ENCODE measurements around the gene STRN4.

The STRN4 gene

DNA sequence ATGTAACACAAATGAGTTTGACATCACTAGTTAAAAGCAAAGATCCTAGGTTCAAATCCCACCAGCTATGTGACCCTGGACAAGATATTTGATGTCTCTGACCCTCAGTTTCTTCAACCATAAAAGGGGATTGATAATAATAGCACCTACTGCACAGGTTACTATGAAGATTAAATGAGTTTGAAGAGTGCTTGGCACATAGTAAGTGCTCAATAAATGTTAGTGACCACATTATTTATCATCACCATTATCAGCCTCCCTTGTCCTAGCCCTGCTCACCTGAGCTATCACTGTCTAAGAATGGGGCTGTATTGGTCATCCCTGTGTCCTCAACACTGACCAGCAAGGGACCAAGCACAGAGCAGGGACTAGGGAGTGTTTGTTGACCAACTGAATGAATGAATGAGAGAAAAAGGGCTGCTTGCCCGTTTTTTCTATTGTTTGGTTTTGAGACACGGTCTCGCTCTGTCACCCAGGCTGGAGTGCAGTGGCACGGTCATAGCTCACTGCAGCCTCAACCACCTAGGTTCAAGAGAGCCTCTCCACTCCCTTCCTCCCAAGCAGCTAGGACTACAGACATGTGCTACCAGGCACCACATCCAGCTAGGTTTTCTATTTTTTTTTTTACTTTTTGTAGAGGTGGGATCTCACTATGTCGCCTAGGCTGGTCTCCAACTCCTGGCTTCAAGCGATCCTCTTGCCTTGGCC lies 58.7 kb downstream of the STRN4 start:
- Histone ChIP-seq H3K4me1 (ENCODE audit: control insufficient read depth, insufficient read depth, low read length) (no peaks in the 10 kb centered on the region), H3K9ac (ENCODE audit: low read length) (no peak overlapping the region), H3K9me3 (ENCODE audit: control insufficient read depth, low read length) (no peaks in the 10 kb centered on the region), H3K27me3 (ENCODE audit: control insufficient read depth, insufficient read depth, low read length) (no peaks in the 10 kb centered on the region), H3K36me3 (ENCODE audit: control insufficient read depth, insufficient read depth, low read length) (peaks cover 13% of the 10 kb centered on the region), H3K4me3 (ENCODE audit: low read length) (no peak overlapping the region)

DNA sequence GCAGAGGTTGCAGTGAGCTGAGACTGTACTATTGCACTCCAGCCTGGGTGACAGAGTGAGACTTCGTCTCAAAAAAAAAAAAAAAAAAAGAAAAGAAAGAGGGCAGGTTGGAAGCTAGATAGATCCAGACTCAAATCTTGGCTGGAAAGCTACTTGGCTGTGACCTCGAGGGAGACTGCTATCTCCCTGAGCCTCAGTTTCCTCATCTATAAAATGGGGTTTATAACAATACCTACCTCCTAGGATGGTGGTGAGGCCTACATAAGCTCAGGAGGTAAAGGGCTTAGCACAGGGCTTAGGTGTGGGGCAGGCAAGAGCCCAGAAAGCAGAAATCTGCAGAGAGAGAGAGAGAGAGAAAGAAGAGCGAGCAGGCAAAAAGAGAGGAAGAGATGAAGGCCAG lies 61.1 kb downstream of the STRN4 start:
- Histone ChIP-seq H3K36me3 (ENCODE audit: control insufficient read depth, insufficient read depth, low read length) (no peaks in the 10 kb centered on the region), H3K9ac (ENCODE audit: low read length) (no peak overlapping the region), H3K9me3 (ENCODE audit: control insufficient read depth, low read length) (no peaks in the 10 kb centered on the region), H3K27me3 (ENCODE audit: control insufficient read depth, insufficient read depth, low read length) (no peaks in the 10 kb centered on the region), H3K4me3 (ENCODE audit: low read length) (no peak overlapping the region), H3K4me1 (ENCODE audit: control insufficient read depth, insufficient read depth, low read length) (no peaks in the 10 kb centered on the region)

DNA sequence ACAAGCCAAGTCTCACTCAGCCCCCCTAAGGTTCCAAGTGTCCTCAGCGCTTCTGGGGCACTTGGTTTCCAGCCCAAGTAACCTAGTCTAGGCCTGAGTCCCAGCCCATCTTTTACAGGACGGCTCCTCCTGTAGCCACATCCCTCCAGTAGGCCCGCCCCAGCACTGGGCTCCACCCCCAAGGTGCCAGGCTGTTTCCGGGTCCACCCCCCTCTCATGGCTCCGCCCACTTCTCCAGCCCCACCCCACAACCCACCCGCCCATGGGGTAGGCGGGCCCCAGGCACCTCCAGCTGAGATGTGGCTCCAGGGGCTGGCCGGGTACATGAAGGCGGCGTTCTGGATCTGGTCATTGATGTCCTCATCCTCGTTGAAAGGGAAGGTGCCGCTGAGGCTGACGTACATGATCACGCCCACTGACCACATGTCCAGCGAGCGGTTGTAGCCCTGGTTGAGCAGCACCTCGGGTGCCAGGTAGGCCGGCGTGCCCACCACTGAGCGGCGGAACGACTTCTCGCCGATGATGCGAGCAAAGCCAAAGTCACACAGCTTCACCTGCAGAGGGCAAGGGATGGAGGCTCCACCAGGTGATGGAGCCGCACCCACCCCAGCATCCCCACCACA lies 68.0 kb downstream of the STRN4 start:
- H3K4me1 ChIP-seq (ENCODE audit: control insufficient read depth, insufficient read depth, low read length) = no peaks in the 10 kb centered on the region
- no peak overlapping the region for H3K9ac ChIP-seq (ENCODE audit: low read length)
- no peaks in the 10 kb centered on the region for H3K9me3 ChIP-seq (ENCODE audit: control insufficient read depth, low read length)
- H3K4me3 ChIP-seq (ENCODE audit: low read length) = no peak overlapping the region
- peaks cover 18% of the 10 kb centered on the region for H3K36me3 ChIP-seq (ENCODE audit: control insufficient read depth, insufficient read depth, low read length)
- H3K27me3 ChIP-seq (ENCODE audit: control insufficient read depth, insufficient read depth, low read length) = no peaks in the 10 kb centered on the region

DNA sequence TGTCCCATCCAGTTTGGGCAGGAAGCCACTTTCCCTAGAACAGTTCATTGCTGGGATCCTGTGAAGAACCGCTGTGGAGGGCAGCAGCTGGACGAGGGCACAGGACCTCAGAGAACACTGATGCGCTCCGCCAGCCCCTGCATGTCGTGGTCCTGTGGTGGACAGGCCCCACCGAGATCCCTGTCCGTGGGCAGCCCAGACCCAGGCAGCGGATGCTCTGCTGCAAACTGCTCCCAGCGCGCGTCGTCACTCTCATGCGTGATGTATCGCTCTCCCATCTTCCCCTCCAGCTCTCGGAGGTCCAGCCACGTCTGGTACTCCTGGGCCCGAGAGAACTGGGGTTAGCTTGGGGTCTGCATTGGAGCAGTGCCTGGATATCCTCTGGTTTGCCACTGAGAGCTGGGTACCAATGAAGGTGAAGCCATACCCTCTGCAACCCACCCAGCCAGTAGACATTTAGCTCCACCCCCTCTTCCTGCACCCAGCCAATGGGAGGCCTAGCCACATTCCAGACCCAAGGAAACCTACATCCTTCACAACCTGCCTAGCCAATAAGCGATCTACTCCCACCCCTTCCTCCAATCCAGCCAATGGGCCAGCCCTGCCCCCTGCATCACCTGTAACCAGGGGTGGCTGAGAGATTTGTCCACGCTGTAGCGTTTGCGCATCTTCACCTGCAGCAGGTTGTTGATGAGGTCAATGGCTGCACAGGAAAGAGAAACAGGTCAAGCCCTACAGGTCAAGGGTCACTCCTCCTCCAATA lies 71.7 kb downstream of the STRN4 start:
- no peak overlapping the region for H3K4me3 ChIP-seq (ENCODE audit: low read length)
- H3K27me3 ChIP-seq (ENCODE audit: control insufficient read depth, insufficient read depth, low read length) = no peaks in the 10 kb centered on the region
- H3K9me3 ChIP-seq (ENCODE audit: control insufficient read depth, low read length) = no peaks in the 10 kb centered on the region
- H3K36me3 ChIP-seq (ENCODE audit: control insufficient read depth, insufficient read depth, low read length) = peaks cover 18% of the 10 kb centered on the region
- no peaks in the 10 kb centered on the region for H3K4me1 ChIP-seq (ENCODE audit: control insufficient read depth, insufficient read depth, low read length)
- H3K9ac ChIP-seq (ENCODE audit: low read length) = no peak overlapping the region

DNA sequence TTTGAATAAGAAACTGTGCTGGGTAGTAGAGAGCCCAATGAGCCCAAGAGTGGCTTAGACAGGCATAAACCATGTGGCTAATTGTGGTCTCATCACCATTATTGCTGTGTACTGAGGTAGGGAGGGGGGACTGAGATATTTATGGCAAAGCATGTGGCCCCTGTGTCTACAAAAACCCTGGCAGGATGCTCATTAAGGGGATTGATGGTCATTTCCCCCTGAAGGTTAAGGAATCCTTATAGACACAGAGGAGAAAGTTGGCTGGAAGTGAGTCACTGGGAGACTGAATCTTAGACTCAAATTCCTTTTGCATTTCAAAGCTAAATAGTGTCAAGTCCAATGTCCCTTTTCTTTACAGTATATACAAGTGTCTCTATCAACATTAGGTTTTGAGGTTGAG lies 75.4 kb downstream of the STRN4 start:
- Histone ChIP-seq H3K27me3 (ENCODE audit: control insufficient read depth, insufficient read depth, low read length) (no peaks in the 10 kb centered on the region), H3K36me3 (ENCODE audit: control insufficient read depth, insufficient read depth, low read length) (peaks cover 8% of the 10 kb centered on the region), H3K4me1 (ENCODE audit: control insufficient read depth, insufficient read depth, low read length) (no peaks in the 10 kb centered on the region), H3K9ac (ENCODE audit: low read length) (no peak overlapping the region), H3K9me3 (ENCODE audit: control insufficient read depth, low read length) (no peaks in the 10 kb centered on the region), H3K4me3 (ENCODE audit: low read length) (no peak overlapping the region)
